ENCODE data around the gene CACNB2.

DNA sequence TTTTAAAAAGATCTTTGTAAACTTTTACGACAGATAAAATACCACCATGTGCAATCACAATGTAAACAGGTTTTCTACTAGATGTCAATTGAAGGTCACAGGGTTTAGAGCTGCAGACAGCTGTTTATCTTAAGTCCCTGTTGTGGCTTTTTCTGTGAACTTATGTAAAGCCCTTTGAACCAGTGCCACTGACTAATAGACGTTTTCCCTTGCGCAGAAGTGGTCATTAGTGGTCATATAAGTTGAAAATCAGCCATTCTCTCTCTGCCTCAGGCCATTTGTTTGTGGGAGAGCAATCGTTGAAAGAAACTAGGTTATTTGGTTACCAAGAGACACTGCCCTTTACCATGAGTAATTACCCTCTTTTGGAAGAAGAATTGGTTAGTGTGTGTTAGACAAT, 23.9 kb downstream of the CACNB2 start:
- TF ChIP-seq, protein P1, sequence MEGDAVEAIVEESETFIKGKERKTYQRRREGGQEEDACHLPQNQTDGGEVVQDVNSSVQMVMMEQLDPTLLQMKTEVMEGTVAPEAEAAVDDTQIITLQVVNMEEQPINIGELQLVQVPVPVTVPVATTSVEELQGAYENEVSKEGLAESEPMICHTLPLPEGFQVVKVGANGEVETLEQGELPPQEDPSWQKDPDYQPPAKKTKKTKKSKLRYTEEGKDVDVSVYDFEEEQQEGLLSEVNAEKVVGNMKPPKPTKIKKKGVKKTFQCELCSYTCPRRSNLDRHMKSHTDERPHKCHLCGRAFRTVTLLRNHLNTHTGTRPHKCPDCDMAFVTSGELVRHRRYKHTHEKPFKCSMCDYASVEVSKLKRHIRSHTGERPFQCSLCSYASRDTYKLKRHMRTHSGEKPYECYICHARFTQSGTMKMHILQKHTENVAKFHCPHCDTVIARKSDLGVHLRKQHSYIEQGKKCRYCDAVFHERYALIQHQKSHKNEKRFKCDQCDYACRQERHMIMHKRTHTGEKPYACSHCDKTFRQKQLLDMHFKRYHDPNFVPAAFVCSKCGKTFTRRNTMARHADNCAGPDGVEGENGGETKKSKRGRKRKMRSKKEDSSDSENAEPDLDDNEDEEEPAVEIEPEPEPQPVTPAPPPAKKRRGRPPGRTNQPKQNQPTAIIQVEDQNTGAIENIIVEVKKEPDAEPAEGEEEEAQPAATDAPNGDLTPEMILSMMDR (IDR thresholded peaks at IDR 0.05), result no peak
- TF ChIP-seq POLR2A (IDR thresholded peaks at IDR 0.05) (no peak), EP300 (IDR thresholded peaks at IDR 0.05) (no peak)
